Mammary epithelial cell (primary cell): Measurements from ENCODE around the gene CDKN1C.

Source experiments
- EZH2 ChIP-seq: IDR thresholded peaks from 2 replicates; pipeline ENCODE4 v1.6.1; 2012; ENCODE audit warnings: low read length, inconsistent platforms, borderline replicate concordance
- TF ChIP-seq, protein P1 (sequence below), 2 donors: IDR thresholded peaks in 1 of 2; conservative IDR thresholded peaks in 1 of 2; 2 replicates each; pipeline ENCODE4 v1.5.1; 2011 to 2012; ENCODE audit warnings: inconsistent platforms in 2 of 2, low read length in 2 of 2, mild to moderate bottlenecking in 2 of 2, control low read depth in 1 of 2, low read depth in 1 of 2; ENCODE audit not compliant: insufficient read depth in 1 of 2; ENCODE audit errors: extremely low read depth in 1 of 2

DNA sequence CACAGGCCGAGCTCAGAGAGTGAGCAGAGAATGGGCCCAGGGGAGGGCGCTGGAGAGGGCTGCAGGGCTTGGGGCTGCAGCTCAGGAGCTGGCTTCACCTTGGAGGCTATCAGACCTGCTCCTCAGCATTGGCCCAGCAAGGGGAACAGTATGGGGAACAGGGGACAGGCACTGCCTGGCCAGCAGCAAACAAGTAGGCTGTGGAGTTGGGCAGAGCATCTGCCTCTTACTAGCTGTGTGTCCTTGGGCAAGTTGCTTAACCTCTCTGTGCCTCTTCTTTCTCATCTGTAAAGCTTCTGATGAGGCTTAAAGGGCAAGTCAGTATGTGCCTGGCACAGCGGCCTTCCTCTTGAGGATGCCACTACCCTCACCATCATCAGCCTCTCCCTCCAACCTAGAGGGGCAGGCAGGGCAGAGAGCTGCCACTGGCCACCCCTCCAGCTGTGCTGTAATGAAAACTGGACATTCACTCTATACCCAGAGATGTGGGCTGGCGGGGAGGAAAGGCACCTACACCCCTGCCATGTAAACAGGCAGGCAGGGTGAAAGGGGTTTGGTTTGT lies 7.5 kb upstream of the CDKN1C start:
- TF ChIP-seq, protein P1, sequence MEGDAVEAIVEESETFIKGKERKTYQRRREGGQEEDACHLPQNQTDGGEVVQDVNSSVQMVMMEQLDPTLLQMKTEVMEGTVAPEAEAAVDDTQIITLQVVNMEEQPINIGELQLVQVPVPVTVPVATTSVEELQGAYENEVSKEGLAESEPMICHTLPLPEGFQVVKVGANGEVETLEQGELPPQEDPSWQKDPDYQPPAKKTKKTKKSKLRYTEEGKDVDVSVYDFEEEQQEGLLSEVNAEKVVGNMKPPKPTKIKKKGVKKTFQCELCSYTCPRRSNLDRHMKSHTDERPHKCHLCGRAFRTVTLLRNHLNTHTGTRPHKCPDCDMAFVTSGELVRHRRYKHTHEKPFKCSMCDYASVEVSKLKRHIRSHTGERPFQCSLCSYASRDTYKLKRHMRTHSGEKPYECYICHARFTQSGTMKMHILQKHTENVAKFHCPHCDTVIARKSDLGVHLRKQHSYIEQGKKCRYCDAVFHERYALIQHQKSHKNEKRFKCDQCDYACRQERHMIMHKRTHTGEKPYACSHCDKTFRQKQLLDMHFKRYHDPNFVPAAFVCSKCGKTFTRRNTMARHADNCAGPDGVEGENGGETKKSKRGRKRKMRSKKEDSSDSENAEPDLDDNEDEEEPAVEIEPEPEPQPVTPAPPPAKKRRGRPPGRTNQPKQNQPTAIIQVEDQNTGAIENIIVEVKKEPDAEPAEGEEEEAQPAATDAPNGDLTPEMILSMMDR (conservative IDR thresholded peaks at IDR 0.05 in 1 of 2, IDR thresholded peaks at IDR 0.05 in 1 of 2; ENCODE audit: extremely low read depth in 1 of 2, insufficient read depth in 1 of 2, low read depth in 1 of 2, low read length in 2 of 2): peak in 1 of 2 donors; percentile 42
- no peak for TF ChIP-seq EZH2
